GM04503 (cell line): ENCODE results near the gene ATP1A4.

Experiments
- DNase-seq: peaks from one replicate; pipeline ENCODE4 v3.0.0-alpha.2; 2012; ENCODE audit warnings: low read depth

Gene ATP1A4

GRCh38 chr1:160171980-160172379, 20.6 kb downstream of the ATP1A4 start:
- no peak for DNase-seq

- no peak for DNase-seq
Measured at GRCh38 chr1:160177231-160177630, 25.8 kb downstream of the ATP1A4 start.

- DNase-seq, result no peak
Measured at GRCh38 chr1:160177667-160178066, 26.3 kb downstream of the ATP1A4 start.

GRCh38 chr1:160178731-160179130, 27.3 kb downstream of the ATP1A4 start:
- no peak for DNase-seq

- no peak for DNase-seq
Measured at GRCh38 chr1:160179336-160179735, 27.9 kb downstream of the ATP1A4 start.

GRCh38 chr1:160186246-160186645, 34.8 kb downstream of the ATP1A4 start:
- no peak for DNase-seq

- DNase-seq, result no peak
Measured at GRCh38 chr1:160186729-160187128, 35.3 kb downstream of the ATP1A4 start.

GRCh38 chr1:160187407-160187806, 36.0 kb downstream of the ATP1A4 start:
- no peak for DNase-seq

GRCh38 chr1:160188341-160188740, 36.9 kb downstream of the ATP1A4 start:
- DNase-seq, result no peak

- no peak for DNase-seq
Measured at GRCh38 chr1:160189649-160190625, 38.5 kb downstream of the ATP1A4 start, which contains the start of gene CASQ1. TSS of gene CASQ1 (plus strand) at chr1:160190575. CDS start at chr1:160190752, 177 bp downstream.

- no peak for DNase-seq
Measured at GRCh38 chr1:160191756-160192155, 40.4 kb downstream of the ATP1A4 start.

- DNase-seq, result no peak
Measured at GRCh38 chr1:160192234-160192633, 40.8 kb downstream of the ATP1A4 start.

- peak; percentile 37 for DNase-seq
Measured at GRCh38 chr1:160193091-160193819, 41.9 kb downstream of the ATP1A4 start.

- no peak for DNase-seq
Measured at GRCh38 chr1:160193832-160194736, 42.7 kb downstream of the ATP1A4 start.

GRCh38 chr1:160194737-160195059, 43.3 kb downstream of the ATP1A4 start:
- no peak for DNase-seq

- no peak for DNase-seq
Measured at GRCh38 chr1:160196143-160196542, 44.7 kb downstream of the ATP1A4 start.

- no peak for DNase-seq
Measured at GRCh38 chr1:160197231-160197630, 45.8 kb downstream of the ATP1A4 start.

GRCh38 chr1:160200786-160201185, 49.4 kb downstream of the ATP1A4 start:
- no peak for DNase-seq

- no peak for DNase-seq
Measured at GRCh38 chr1:160204526-160205241, 53.3 kb downstream of the ATP1A4 start.

GRCh38 chr1:160205242-160206035, 54.0 kb downstream of the ATP1A4 start, which contains the start of gene PEA15:
TSS of gene PEA15 (plus strand) at chr1:160205384. CDS start at chr1:160211545, 6,161 bp downstream.
- no peak for DNase-seq
